Measurements from ENCODE around the gene IZUMO4.
"Not testable (repeated sequence)": the region's sequence is repeated elsewhere in the genome, so short reads cannot be mapped to it uniquely, and the experiment has no call there.

IZUMO4 gene

GRCh38 chr19:2087621-2088100 is 9.1 kb upstream of the IZUMO4 start:
- H3K36me3 ChIP-seq (ENCODE audit: control insufficient read depth, insufficient read depth, low read length, severe bottlenecking) = peaks cover 17% of the 10 kb centered on the region
- no peaks in the 10 kb centered on the region for H3K27me3 ChIP-seq (replicated peaks; ENCODE audit: control insufficient read depth, insufficient read depth, low read length)

GRCh38 chr19:2089001-2089711 is 7.6 kb upstream of the IZUMO4 start:
- Histone ChIP-seq H3K9ac (ENCODE audit: low read length) (peak overlapping the region; percentile 48), H3K4me3 (ENCODE audit: low read length) (no peak overlapping the region), H3K9me3 (ENCODE audit: control insufficient read depth, low read length) (no peaks in the 10 kb centered on the region), H3K36me3 (ENCODE audit: control insufficient read depth, insufficient read depth, low read length, severe bottlenecking) (peaks cover 6% of the 10 kb centered on the region), H3K27me3 (replicated peaks; ENCODE audit: control insufficient read depth, insufficient read depth, low read length) (no peaks in the 10 kb centered on the region), H3K4me1 (ENCODE audit: control insufficient read depth, insufficient read depth, low read length) (peaks cover 35% of the 10 kb centered on the region)
- DNase-seq (ENCODE audit: low read depth) = no peak

More at GRCh38 chr19:2087621-2088100, 9.1 kb upstream of the IZUMO4 start:
- Histone ChIP-seq H3K9me3 (ENCODE audit: control insufficient read depth, low read length) (no peaks in the 10 kb centered on the region), H3K4me1 (ENCODE audit: control insufficient read depth, insufficient read depth, low read length) (peaks cover 31% of the 10 kb centered on the region), H3K9ac (ENCODE audit: low read length) (no peak overlapping the region), H3K4me3 (ENCODE audit: low read length) (no peak overlapping the region)
- DNase-seq (ENCODE audit: low read depth) = no peak

- no peak overlapping the region for H3K9ac ChIP-seq (ENCODE audit: low read length)
- H3K9me3 ChIP-seq (ENCODE audit: control insufficient read depth, low read length) = no peaks in the 10 kb centered on the region
- peaks cover 5% of the 10 kb centered on the region for H3K36me3 ChIP-seq (ENCODE audit: control insufficient read depth, insufficient read depth, low read length, severe bottlenecking)
- no peaks in the 10 kb centered on the region for H3K27me3 ChIP-seq (replicated peaks; ENCODE audit: control insufficient read depth, insufficient read depth, low read length)
- DNase-seq (ENCODE audit: low read depth) = no peak
- H3K4me3 ChIP-seq (ENCODE audit: low read length) = no peak overlapping the region
- peaks cover 40% of the 10 kb centered on the region for H3K4me1 ChIP-seq (ENCODE audit: control insufficient read depth, insufficient read depth, low read length)
These were observed 7.0 kb upstream of the IZUMO4 start for GRCh38 chr19:2089727-2090053.

- H3K4me3 ChIP-seq (ENCODE audit: low read length); DNase-seq (ENCODE audit: low read depth); H3K36me3 ChIP-seq (ENCODE audit: control insufficient read depth, insufficient read depth, low read length, severe bottlenecking); H3K9ac ChIP-seq (ENCODE audit: low read length); H3K9me3 ChIP-seq (ENCODE audit: control insufficient read depth, low read length); H3K27me3 ChIP-seq (replicated peaks; ENCODE audit: control insufficient read depth, insufficient read depth, low read length): not testable (repeated sequence)
- peaks cover 45% of the 10 kb centered on the region for H3K4me1 ChIP-seq (ENCODE audit: control insufficient read depth, insufficient read depth, low read length)
These were observed 4.7 kb upstream of the IZUMO4 start for GRCh38 chr19:2091926-2092525.

- Histone ChIP-seq H3K4me1 (ENCODE audit: control insufficient read depth, insufficient read depth, low read length) (peaks cover 26% of the 10 kb centered on the region), H3K9ac (ENCODE audit: low read length) (peak within 1 kb of the TSS; percentile 92), H3K36me3 (ENCODE audit: control insufficient read depth, insufficient read depth, low read length, severe bottlenecking) (peaks cover 16% of the 10 kb centered on the region), H3K4me3 (ENCODE audit: low read length) (peak within 1 kb of the TSS; percentile 91), H3K27me3 (replicated peaks; ENCODE audit: control insufficient read depth, insufficient read depth, low read length) (no peaks in the 10 kb centered on the region), H3K9me3 (ENCODE audit: control insufficient read depth, low read length) (no peaks in the 10 kb centered on the region)
- peak; percentile 94 for DNase-seq (ENCODE audit: low read depth)
These were observed 658 bp upstream of the IZUMO4 start, which contains the start of gene MOB3A for GRCh38 chr19:2096034-2096479. TSS of gene MOB3A (minus strand) at chr19:2096326. CDS start at chr19:2078560, 17,766 bp downstream.

GRCh38 chr19:2097203-2097885 is 629 bp downstream of the IZUMO4 start:
- no peak for DNase-seq (ENCODE audit: low read depth)
- Histone ChIP-seq H3K36me3 (ENCODE audit: control insufficient read depth, insufficient read depth, low read length, severe bottlenecking) (peaks cover 28% of the 10 kb centered on the region), H3K9me3 (ENCODE audit: control insufficient read depth, low read length) (no peaks in the 10 kb centered on the region), H3K27me3 (replicated peaks; ENCODE audit: control insufficient read depth, insufficient read depth, low read length) (no peaks in the 10 kb centered on the region), H3K9ac (ENCODE audit: low read length) (peak overlapping the region; percentile 74), H3K4me1 (ENCODE audit: control insufficient read depth, insufficient read depth, low read length) (peaks cover 23% of the 10 kb centered on the region), H3K4me3 (ENCODE audit: low read length) (peak overlapping the region; percentile 78)

GRCh38 chr19:2097886-2098327 is 1.2 kb downstream of the IZUMO4 start:
- Histone ChIP-seq H3K9ac (ENCODE audit: low read length) (no peak overlapping the region), H3K9me3 (ENCODE audit: control insufficient read depth, low read length) (no peaks in the 10 kb centered on the region), H3K4me1 (ENCODE audit: control insufficient read depth, insufficient read depth, low read length) (peaks cover 19% of the 10 kb centered on the region), H3K27me3 (replicated peaks; ENCODE audit: control insufficient read depth, insufficient read depth, low read length) (no peaks in the 10 kb centered on the region), H3K36me3 (ENCODE audit: control insufficient read depth, insufficient read depth, low read length, severe bottlenecking) (peaks cover 30% of the 10 kb centered on the region), H3K4me3 (ENCODE audit: low read length) (peak overlapping the region; percentile 78)
- DNase-seq (ENCODE audit: low read depth) = no peak

GRCh38 chr19:2099054-2099501 is 2.4 kb downstream of the IZUMO4 start:
- Histone ChIP-seq H3K36me3 (ENCODE audit: control insufficient read depth, insufficient read depth, low read length, severe bottlenecking) (peaks cover 40% of the 10 kb centered on the region), H3K9me3 (ENCODE audit: control insufficient read depth, low read length) (no peaks in the 10 kb centered on the region), H3K27me3 (replicated peaks; ENCODE audit: control insufficient read depth, insufficient read depth, low read length) (no peaks in the 10 kb centered on the region), H3K9ac (ENCODE audit: low read length) (no peak overlapping the region), H3K4me1 (ENCODE audit: control insufficient read depth, insufficient read depth, low read length) (peaks cover 16% of the 10 kb centered on the region), H3K4me3 (ENCODE audit: low read length) (no peak overlapping the region)
- no peak for DNase-seq (ENCODE audit: low read depth)

- Histone ChIP-seq H3K9ac (ENCODE audit: low read length) (no peak overlapping the region), H3K27me3 (replicated peaks; ENCODE audit: control insufficient read depth, insufficient read depth, low read length) (no peaks in the 10 kb centered on the region), H3K9me3 (ENCODE audit: control insufficient read depth, low read length) (no peaks in the 10 kb centered on the region), H3K36me3 (ENCODE audit: control insufficient read depth, insufficient read depth, low read length, severe bottlenecking) (peaks cover 47% of the 10 kb centered on the region), H3K4me1 (ENCODE audit: control insufficient read depth, insufficient read depth, low read length) (peaks cover 8% of the 10 kb centered on the region), H3K4me3 (ENCODE audit: low read length) (no peak overlapping the region)
- DNase-seq (ENCODE audit: low read depth) = no peak
These were observed 3.4 kb downstream of the IZUMO4 start for GRCh38 chr19:2099937-2100718.

- Histone ChIP-seq H3K27me3 (replicated peaks; ENCODE audit: control insufficient read depth, insufficient read depth, low read length) (no peaks in the 10 kb centered on the region), H3K9me3 (ENCODE audit: control insufficient read depth, low read length) (no peaks in the 10 kb centered on the region), H3K4me3 (ENCODE audit: low read length) (no peak overlapping the region), H3K36me3 (ENCODE audit: control insufficient read depth, insufficient read depth, low read length, severe bottlenecking) (peaks cover 50% of the 10 kb centered on the region), H3K9ac (ENCODE audit: low read length) (no peak overlapping the region), H3K4me1 (ENCODE audit: control insufficient read depth, insufficient read depth, low read length) (peaks cover 7% of the 10 kb centered on the region)
- DNase-seq (ENCODE audit: low read depth) = no peak
These were observed 4.0 kb downstream of the IZUMO4 start for GRCh38 chr19:2100719-2101061.
